GM19463 (cell line): ENCODE data around the gene EDAR.

Source experiments
- ATAC-seq: cut with Tn5 transposase; IDR thresholded peaks from one replicate; pipeline ENCODE4 v1.9.1; 2021; ENCODE audit warnings: mild to moderate bottlenecking, moderate library complexity; ENCODE audit not compliant: unreplicated experiment

The EDAR gene

GRCh38 chr2:109005686-109006204 is 16.7 kb upstream of the EDAR start:
- no peak for ATAC-seq

- ATAC-seq, result no peak
Observed at GRCh38 chr2:109001201-109001600, 12.2 kb upstream of the EDAR start.

GRCh38 chr2:109000738-109001137 is 11.7 kb upstream of the EDAR start:
- ATAC-seq, result no peak

GRCh38 chr2:108998911-108999310 is 9.9 kb upstream of the EDAR start:
- no peak for ATAC-seq

GRCh38 chr2:108994178-108994577 is 5.2 kb upstream of the EDAR start:
- ATAC-seq, result no peak

GRCh38 chr2:108993095-108993937 is 4.3 kb upstream of the EDAR start:
- no peak for ATAC-seq

- no peak for ATAC-seq
Observed at GRCh38 chr2:108988076-108988795, 784 bp downstream of the EDAR start.

- ATAC-seq, result no peak
Observed at GRCh38 chr2:108986916-108987510, 2.0 kb downstream of the EDAR start.

- ATAC-seq, result no peak
Observed at GRCh38 chr2:108983610-108984009, 5.4 kb downstream of the EDAR start.

GRCh38 chr2:108983061-108983460 is 6.0 kb downstream of the EDAR start:
- no peak for ATAC-seq

GRCh38 chr2:108982259-108982679 is 6.8 kb downstream of the EDAR start:
- no peak for ATAC-seq

GRCh38 chr2:108981846-108982245 is 7.2 kb downstream of the EDAR start:
- ATAC-seq, result no peak

GRCh38 chr2:108980076-108980475 is 8.9 kb downstream of the EDAR start:
- no peak for ATAC-seq

- ATAC-seq, result no peak
Observed at GRCh38 chr2:108979461-108979860, 9.6 kb downstream of the EDAR start.

- ATAC-seq, result no peak
Observed at GRCh38 chr2:108978709-108979111, 10.3 kb downstream of the EDAR start.

- no peak for ATAC-seq
Observed at GRCh38 chr2:108975613-108976435, 13.2 kb downstream of the EDAR start.

GRCh38 chr2:108974674-108975073 is 14.3 kb downstream of the EDAR start:
- ATAC-seq, result no peak

GRCh38 chr2:108972663-108973062 is 16.4 kb downstream of the EDAR start:
- no peak for ATAC-seq

- ATAC-seq, result no peak
Observed at GRCh38 chr2:108971661-108972566, 17.1 kb downstream of the EDAR start.

- no peak for ATAC-seq
Observed at GRCh38 chr2:108970369-108970768, 18.7 kb downstream of the EDAR start.
